ENCODE data around the gene LRCH1. TPM values are rescaled to one million over a fixed set of nuclear protein-coding genes. Genes with fewer than 3 reads are reported as not detected.

The LRCH1 gene
- polyA plus RNA-seq, 1 donor (not counting 4 experiments of a cell fraction or from before 2014, with no cell fraction given), result 16.2 TPM

DNA sequence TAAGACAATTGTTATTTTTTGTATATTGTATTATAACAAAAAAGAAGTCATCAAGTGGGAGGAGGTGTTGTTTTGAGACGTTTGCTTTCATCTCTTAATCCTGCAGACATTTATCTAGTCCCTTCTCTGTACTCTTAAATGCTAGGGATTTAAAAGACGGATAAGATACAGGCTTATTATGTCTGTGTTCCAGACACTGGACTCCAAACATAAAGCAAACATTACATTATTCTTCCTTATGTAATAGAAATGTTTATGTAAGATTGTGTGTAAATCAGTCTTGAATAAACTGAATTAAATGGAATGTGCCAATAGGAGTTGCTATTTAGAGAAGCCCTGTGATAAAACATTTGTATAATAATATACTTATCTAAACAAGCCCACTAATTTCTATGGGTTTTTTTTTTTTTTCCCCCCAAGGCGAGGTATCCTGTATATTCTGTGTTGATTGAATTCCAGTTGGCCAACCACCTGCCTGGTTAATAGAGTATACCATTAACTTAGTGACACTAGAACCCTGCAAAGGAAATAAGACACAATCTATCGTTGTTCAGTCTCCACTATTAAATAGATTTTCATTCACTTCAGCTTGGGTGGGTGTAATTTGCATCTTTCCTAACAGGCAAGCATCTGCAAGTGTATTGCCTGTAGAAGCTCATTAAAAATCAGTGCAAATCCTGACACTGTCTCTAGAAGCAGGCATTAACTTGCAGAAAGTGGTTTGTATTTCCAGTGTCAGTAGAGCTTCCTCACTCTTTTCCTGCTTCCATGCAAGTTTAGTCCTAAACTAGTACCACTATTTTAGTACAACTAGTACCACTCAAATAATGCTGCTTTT lies 69.0 kb downstream of the LRCH1 start:
- no peak for TF ChIP-seq CTCF (optimal IDR thresholded peaks at IDR 0.05 in 1 of 3, IDR thresholded peaks at IDR 0.05 in 1 of 3, conservative IDR thresholded peaks at IDR 0.05 in 1 of 3; ENCODE audit: extremely low read depth in 1 of 3, insufficient read depth in 2 of 3, low read length in 3 of 3)
- TF ChIP-seq EZH2 (IDR thresholded peaks at IDR 0.05; ENCODE audit: low read length), result no peak
- H3K36me3 ChIP-seq (ENCODE audit: control insufficient read depth in 2 of 2, extremely low read depth in 1 of 2, insufficient read depth in 2 of 2, low read length in 2 of 2), result no peaks in the 10 kb centered on the region
- H3K9ac ChIP-seq (ENCODE audit: control insufficient read depth, extremely low read depth, insufficient read depth, low read length), result no peak overlapping the region
- no peaks in the 10 kb centered on the region for H3K9me3 ChIP-seq (ENCODE audit: control insufficient read depth, low read depth, low read length)
- FAIRE-seq (peak; percentile 44), DNase-seq (ENCODE audit: low read depth, low spot score) (no peak)
- no peaks in the 10 kb centered on the region for H3K9me1 ChIP-seq (ENCODE audit: control insufficient read depth, extremely low read depth, insufficient read depth, low read length)
- no peak overlapping the region for H3K27ac ChIP-seq (ENCODE audit: control insufficient read depth, insufficient read depth, low read length)
- H4K20me1 ChIP-seq (ENCODE audit: control insufficient read depth, extremely low read depth, insufficient read depth, low read length), result peaks cover 3% of the 10 kb centered on the region
- H3K79me2 ChIP-seq (ENCODE audit: control insufficient read depth, insufficient read depth, low read length), result peaks cover 86% of the 10 kb centered on the region
- peaks cover 11% of the 10 kb centered on the region for H3K4me1 ChIP-seq (ENCODE audit: control insufficient read depth, extremely low read depth, insufficient read depth, low read length)
- H3K4me3 ChIP-seq (ENCODE audit: control insufficient read depth in 2 of 3, extremely low read depth in 1 of 3, insufficient read depth in 2 of 3, low read depth in 1 of 3, low read length in 3 of 3), result no peak overlapping the region
- dilution Hi-C loops (cut with MboI; ENCODE audit: extremely low pct_ligation_motif_present, low sequenced_read_pairs), result no loop called here
- no peaks in the 10 kb centered on the region for H3K27me3 ChIP-seq (ENCODE audit: control insufficient read depth, extremely low read depth, insufficient read depth, low read length)
- no peak overlapping the region for H2AFZ ChIP-seq (ENCODE audit: control insufficient read depth, low read length)
- peak overlapping the region; percentile 29 for H3K4me2 ChIP-seq (ENCODE audit: control insufficient read depth, extremely low read depth, insufficient read depth, low read depth, low read length)

DNA sequence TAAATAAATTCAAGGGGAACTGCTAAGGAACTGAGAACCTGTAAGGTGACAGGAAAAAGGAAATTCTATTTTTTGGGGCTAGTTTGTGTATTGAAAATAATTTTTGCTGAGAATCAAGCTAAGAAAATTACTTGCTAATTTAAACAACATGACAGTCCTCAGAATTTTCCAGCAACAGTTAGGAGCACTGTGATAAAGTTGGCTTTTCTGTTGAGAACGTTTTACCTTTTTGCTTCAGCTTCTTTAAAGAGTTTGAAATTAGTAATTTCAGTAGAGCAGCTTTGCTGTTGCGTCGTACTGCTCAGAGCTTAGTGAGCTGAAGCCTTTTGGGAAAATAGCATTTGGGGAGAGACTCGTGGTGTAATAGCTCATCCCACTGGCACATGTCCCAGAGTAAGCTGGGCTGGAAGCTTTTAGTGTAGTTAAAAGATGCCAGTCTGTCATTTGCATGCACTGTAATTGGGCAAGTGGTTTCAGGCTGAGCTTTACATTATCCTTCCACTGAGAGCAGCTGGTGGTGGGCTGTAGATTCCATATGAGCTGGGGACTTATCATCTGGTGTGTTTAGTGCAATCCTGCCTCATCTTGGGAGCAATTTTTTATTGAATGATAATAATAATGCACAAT lies 69.8 kb downstream of the LRCH1 start:
- dilution Hi-C loops (cut with MboI; ENCODE audit: extremely low pct_ligation_motif_present, low sequenced_read_pairs), result no loop called here
- H4K20me1 ChIP-seq (ENCODE audit: control insufficient read depth, extremely low read depth, insufficient read depth, low read length), result peaks cover 3% of the 10 kb centered on the region
- no peak overlapping the region for H3K9ac ChIP-seq (ENCODE audit: control insufficient read depth, extremely low read depth, insufficient read depth, low read length)
- H3K4me1 ChIP-seq (ENCODE audit: control insufficient read depth, extremely low read depth, insufficient read depth, low read length), result peaks cover 11% of the 10 kb centered on the region
- H3K9me3 ChIP-seq (ENCODE audit: control insufficient read depth, low read depth, low read length), result no peaks in the 10 kb centered on the region
- no peaks in the 10 kb centered on the region for H3K9me1 ChIP-seq (ENCODE audit: control insufficient read depth, extremely low read depth, insufficient read depth, low read length)
- H2AFZ ChIP-seq (ENCODE audit: control insufficient read depth, low read length), result no peak overlapping the region
- H3K4me3 ChIP-seq (ENCODE audit: control insufficient read depth in 2 of 3, extremely low read depth in 1 of 3, insufficient read depth in 2 of 3, low read depth in 1 of 3, low read length in 3 of 3), result no peak overlapping the region
- DNase-seq (ENCODE audit: low read depth, low spot score) (no peak), FAIRE-seq (peak; percentile 83)
- H3K4me2 ChIP-seq (ENCODE audit: control insufficient read depth, extremely low read depth, insufficient read depth, low read depth, low read length), result peak overlapping the region; percentile 29
- no peaks in the 10 kb centered on the region for H3K36me3 ChIP-seq (ENCODE audit: control insufficient read depth in 2 of 2, extremely low read depth in 1 of 2, insufficient read depth in 2 of 2, low read length in 2 of 2)
- H3K27me3 ChIP-seq (ENCODE audit: control insufficient read depth, extremely low read depth, insufficient read depth, low read length), result no peaks in the 10 kb centered on the region
- H3K79me2 ChIP-seq (ENCODE audit: control insufficient read depth, insufficient read depth, low read length), result peaks cover 84% of the 10 kb centered on the region
- TF ChIP-seq EZH2 (IDR thresholded peaks at IDR 0.05; ENCODE audit: low read length) (no peak), CTCF (optimal IDR thresholded peaks at IDR 0.05 in 1 of 3, IDR thresholded peaks at IDR 0.05 in 1 of 3, conservative IDR thresholded peaks at IDR 0.05 in 1 of 3; ENCODE audit: extremely low read depth in 1 of 3, insufficient read depth in 2 of 3, low read length in 3 of 3) (no peak)
- no peak overlapping the region for H3K27ac ChIP-seq (ENCODE audit: control insufficient read depth, insufficient read depth, low read length)
